Cardiac muscle cell (in vitro differentiated cells and primary cell): ENCODE data around the gene ZNF639. TPM values are rescaled to one million over a fixed set of nuclear protein-coding genes. Genes with fewer than 3 reads are reported as not detected.

Experiments used
- DNase-seq, 2 donors: peaks; one replicate each; pipeline versions ENCODE4 v3.0.0 to v3.0.0-alpha.2; 2010 to 2017; ENCODE audit warnings: low read depth in 1 of 2, low spot score in 1 of 2
- H3K27ac ChIP-seq: fragments of 200-600 bp; sonication (generic); 2 replicates; pipeline ENCODE4 v1.5.1; 2016
- H3K27me3 ChIP-seq: fragments of 200-600 bp; sonication (generic); 2 replicates; pipeline ENCODE4 v1.6.0; 2016; ENCODE audit warnings: control low read depth
- H3K36me3 ChIP-seq: fragments of 200-600 bp; sonication (generic); 2 replicates; pipeline ENCODE4 v1.5.1; 2016; ENCODE audit warnings: control low read depth
- H3K4me1 ChIP-seq: fragments of 200-600 bp; sonication (generic); 2 replicates; pipeline ENCODE4 v1.8.1; 2017; ENCODE audit warnings: low read depth, mild to moderate bottlenecking, mixed run types
- H3K4me3 ChIP-seq: fragments of 200-600 bp; sonication (generic); 2 replicates; pipeline ENCODE4 v1.5.1; 2016; ENCODE audit warnings: mild to moderate bottlenecking
- H3K9me3 ChIP-seq: fragments of 200-600 bp; sonication (generic); 2 replicates; pipeline ENCODE4 v1.5.1; 2017; ENCODE audit warnings: low read depth, mild to moderate bottlenecking, control low read depth
- polyA plus RNA-seq: library from polyadenylated mRNA; unstranded; fragments of >200 nt; fragmentation: Nextera tagmentation; extraction: Ambion mirVana; gene quantifications from 2 replicates; pipeline ENCODE4 v1.2.1, GENCODE V29; 2016
- total RNA-seq: library from RNA; depleted of rRNA; stranded (reverse); fragments of >200 nt; gene quantifications from 2 replicates; pipeline ENCODE4 v1.2.3, GENCODE V29; 2016
- TF ChIP-seq, protein P1 (sequence below): IDR thresholded peaks from 2 replicates; pipeline ENCODE4 v1.5.1; 2012; ENCODE audit warnings: low read depth, mild to moderate bottlenecking, low read length

The ZNF639 gene
- total and polyA plus RNA-seq, 2 experiments from 2014 or later: 39.7 to 41.0 TPM

DNA sequence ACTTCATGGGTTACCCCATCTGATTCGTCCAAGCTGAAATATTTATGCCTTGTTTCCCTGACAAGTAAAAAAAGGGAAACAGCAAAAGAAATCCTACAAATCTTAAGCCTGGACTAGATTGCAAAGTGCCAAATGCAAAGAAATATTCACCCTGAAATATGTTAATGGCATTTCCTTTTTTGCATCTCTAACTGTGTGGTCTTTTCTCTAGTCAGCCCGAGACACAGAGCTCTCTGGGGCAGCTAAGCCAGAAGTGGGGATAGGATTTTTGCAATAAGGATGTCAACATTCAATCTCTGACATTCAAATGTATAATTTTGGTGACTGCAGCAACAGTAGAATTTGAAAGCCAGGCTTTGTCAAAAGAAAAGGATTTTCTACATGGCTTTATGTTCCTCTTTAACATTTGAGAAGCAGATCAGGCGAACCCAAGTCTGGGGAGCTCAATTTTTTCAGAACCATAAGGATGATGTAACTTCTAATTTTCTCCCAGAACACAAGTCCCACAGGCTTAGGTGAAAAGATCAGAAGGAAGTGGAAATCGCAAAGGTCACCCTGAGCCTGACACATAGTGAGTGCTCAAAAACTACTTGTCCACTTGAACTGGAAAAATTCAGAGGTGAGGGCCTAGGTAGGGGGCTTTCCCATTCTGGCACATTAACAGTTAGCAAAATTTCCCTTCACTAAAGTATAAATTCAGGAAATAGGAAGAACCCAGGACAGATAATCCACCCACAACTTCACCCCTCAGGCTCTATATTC is 43.7 kb upstream of the ZNF639 start:
- DNase-seq: peak in 1 of 2 donors; percentile 11
- Histone ChIP-seq H3K4me3 (no peak overlapping the region), H3K4me1 (no peaks in the 10 kb centered on the region), H3K9me3 (no peaks in the 10 kb centered on the region), H3K27me3 (no peaks in the 10 kb centered on the region), H3K36me3 (no peaks in the 10 kb centered on the region), H3K27ac (no peak overlapping the region)
- TF ChIP-seq, protein P1, sequence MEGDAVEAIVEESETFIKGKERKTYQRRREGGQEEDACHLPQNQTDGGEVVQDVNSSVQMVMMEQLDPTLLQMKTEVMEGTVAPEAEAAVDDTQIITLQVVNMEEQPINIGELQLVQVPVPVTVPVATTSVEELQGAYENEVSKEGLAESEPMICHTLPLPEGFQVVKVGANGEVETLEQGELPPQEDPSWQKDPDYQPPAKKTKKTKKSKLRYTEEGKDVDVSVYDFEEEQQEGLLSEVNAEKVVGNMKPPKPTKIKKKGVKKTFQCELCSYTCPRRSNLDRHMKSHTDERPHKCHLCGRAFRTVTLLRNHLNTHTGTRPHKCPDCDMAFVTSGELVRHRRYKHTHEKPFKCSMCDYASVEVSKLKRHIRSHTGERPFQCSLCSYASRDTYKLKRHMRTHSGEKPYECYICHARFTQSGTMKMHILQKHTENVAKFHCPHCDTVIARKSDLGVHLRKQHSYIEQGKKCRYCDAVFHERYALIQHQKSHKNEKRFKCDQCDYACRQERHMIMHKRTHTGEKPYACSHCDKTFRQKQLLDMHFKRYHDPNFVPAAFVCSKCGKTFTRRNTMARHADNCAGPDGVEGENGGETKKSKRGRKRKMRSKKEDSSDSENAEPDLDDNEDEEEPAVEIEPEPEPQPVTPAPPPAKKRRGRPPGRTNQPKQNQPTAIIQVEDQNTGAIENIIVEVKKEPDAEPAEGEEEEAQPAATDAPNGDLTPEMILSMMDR: no peak

DNA sequence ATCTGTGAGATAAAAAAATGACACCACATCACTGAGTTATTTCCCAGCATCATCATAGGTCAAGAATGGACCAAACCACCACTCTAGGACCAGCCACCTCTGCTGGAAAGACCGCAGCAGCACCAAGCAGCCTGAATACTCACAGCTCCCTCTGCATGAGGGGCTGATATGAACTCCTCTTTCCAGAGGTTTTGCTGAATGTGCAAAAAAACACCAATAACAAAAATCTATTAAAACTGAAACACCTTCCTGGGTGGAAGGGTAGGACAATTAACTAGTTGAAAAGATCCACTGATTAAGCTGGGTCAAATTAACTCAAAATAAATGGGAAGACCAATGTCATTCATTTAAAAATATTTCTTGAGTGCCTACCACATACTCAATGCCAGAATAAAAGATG is 43.0 kb upstream of the ZNF639 start:
- H3K4me1 ChIP-seq: no peaks in the 10 kb centered on the region
- H3K9me3 ChIP-seq: no peaks in the 10 kb centered on the region
- no peaks in the 10 kb centered on the region for H3K27me3 ChIP-seq
- H3K36me3 ChIP-seq: no peaks in the 10 kb centered on the region
- H3K4me3 ChIP-seq: no peak overlapping the region
- TF ChIP-seq, protein P1: no peak
- no peak for DNase-seq
- no peak overlapping the region for H3K27ac ChIP-seq

DNA sequence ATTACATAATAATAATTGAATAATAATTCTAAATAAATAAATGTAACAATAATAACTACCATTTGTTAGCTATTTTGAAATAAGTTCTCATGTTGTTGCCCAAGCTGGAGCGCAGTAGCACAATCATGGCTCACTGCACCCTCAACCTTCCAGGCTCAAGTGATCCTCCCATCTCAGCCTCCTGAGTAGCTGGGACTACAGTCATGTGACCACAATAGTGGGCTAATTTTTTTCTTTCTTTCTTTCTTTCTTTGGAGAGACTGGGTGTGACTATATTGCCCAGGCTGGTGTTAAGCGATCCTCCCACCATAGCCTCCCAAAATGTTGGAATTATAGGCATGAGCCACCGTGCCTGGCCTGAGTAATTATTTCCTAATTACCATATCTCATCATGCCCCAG is 41.0 kb upstream of the ZNF639 start:
- TF ChIP-seq, protein P1: no peak

GRCh38 chr3:179286331-179286730 is 36.5 kb upstream of the ZNF639 start:
- no peak for DNase-seq
- Histone ChIP-seq H3K9me3 (no peaks in the 10 kb centered on the region), H3K4me3 (no peak overlapping the region), H3K27me3 (no peaks in the 10 kb centered on the region), H3K36me3 (no peaks in the 10 kb centered on the region), H3K27ac (no peak overlapping the region), H3K4me1 (no peaks in the 10 kb centered on the region)
- TF ChIP-seq, protein P1: no peak

More for the DNA sequence above, 41.0 kb upstream of the ZNF639 start:
- Histone ChIP-seq H3K4me1 (no peaks in the 10 kb centered on the region), H3K9me3 (no peaks in the 10 kb centered on the region), H3K27ac (no peak overlapping the region), H3K36me3 (no peaks in the 10 kb centered on the region), H3K4me3 (no peak overlapping the region), H3K27me3 (no peaks in the 10 kb centered on the region)
- DNase-seq: no peak

- H3K27ac ChIP-seq: no peak overlapping the region
- TF ChIP-seq, protein P1: no peak
- H3K9me3 ChIP-seq: no peaks in the 10 kb centered on the region
- H3K27me3 ChIP-seq: no peaks in the 10 kb centered on the region
- no peaks in the 10 kb centered on the region for H3K4me1 ChIP-seq
- no peak overlapping the region for H3K4me3 ChIP-seq
- no peaks in the 10 kb centered on the region for H3K36me3 ChIP-seq
- DNase-seq: no peak
Measured at GRCh38 chr3:179288845-179289244, 34.0 kb upstream of the ZNF639 start.
